Globus pallidus (tissue), 1 donor: ENCODE data around the gene BRF1.

ENCODE experiments used
- DNase-seq: peaks from one replicate; pipeline ENCODE4 v3.0.0-alpha.2; 2015; ENCODE audit warnings: low spot score

Gene BRF1

GRCh38 chr14:105228562-105228961 lies 72.2 kb downstream of the BRF1 start:
- DNase-seq, result no peak

- DNase-seq, result no peak
Measured at GRCh38 chr14:105227346-105227745, 73.5 kb downstream of the BRF1 start.

- DNase-seq, result no peak
Measured at GRCh38 chr14:105226198-105226597, 74.6 kb downstream of the BRF1 start.

- no peak for DNase-seq
Measured at GRCh38 chr14:105224845-105225570, 75.8 kb downstream of the BRF1 start.

- no peak for DNase-seq
Measured at GRCh38 chr14:105223770-105224544, 76.8 kb downstream of the BRF1 start.

- no peak for DNase-seq
Measured at GRCh38 chr14:105223260-105223659, 77.5 kb downstream of the BRF1 start.

- no peak for DNase-seq
Measured at GRCh38 chr14:105221598-105222178, 79.1 kb downstream of the BRF1 start.

GRCh38 chr14:105220699-105221597 lies 79.9 kb downstream of the BRF1 start:
- no peak for DNase-seq

- no peak for DNase-seq
Measured at GRCh38 chr14:105219753-105220152, 81.0 kb downstream of the BRF1 start.

GRCh38 chr14:105219043-105219612 lies 81.7 kb downstream of the BRF1 start:
- no peak for DNase-seq

GRCh38 chr14:105218611-105219010 lies 82.2 kb downstream of the BRF1 start:
- no peak for DNase-seq

GRCh38 chr14:105217774-105218173 lies 83.0 kb downstream of the BRF1 start:
- DNase-seq, result no peak

GRCh38 chr14:105216490-105217247 lies 84.1 kb downstream of the BRF1 start:
- no peak for DNase-seq

- DNase-seq, result no peak
Measured at GRCh38 chr14:105215602-105216001, 85.2 kb downstream of the BRF1 start.

GRCh38 chr14:105214324-105214915 lies 86.4 kb downstream of the BRF1 start:
- no peak for DNase-seq

- DNase-seq, result no peak
Measured at GRCh38 chr14:105213361-105213760, 87.4 kb downstream of the BRF1 start.

GRCh38 chr14:105212541-105213300 lies 88.1 kb downstream of the BRF1 start:
- no peak for DNase-seq

- DNase-seq, result no peak
Measured at GRCh38 chr14:105211758-105212089, 89.1 kb downstream of the BRF1 start.

- no peak for DNase-seq
Measured at GRCh38 chr14:105211086-105211757, 89.6 kb downstream of the BRF1 start.
